Activated CD8-positive, alpha-beta memory T cell treated with anti-CD3 and anti-CD28 coated beads, Interleukin-2, amount 10 ng/mL, durations not matched to agents 7 days and 5 days (primary cell): Measurements from ENCODE around the gene TARM1. TPM values are rescaled to one million over a fixed set of nuclear protein-coding genes. Genes with fewer than 3 reads are reported as not detected.

Experiments
- ATAC-seq: fragments of 150-1000 bp; cut with Tn5 transposase; one replicate; pipeline ENCODE4 v1.10.0; 2021; ENCODE audit warnings: moderate library complexity
- CTCF ChIA-PET: fragments of 350-600 bp; sonication (Branson Sonifier 250); formaldehyde crosslinking; loops from one replicate; lab custom pipeline; 2021; ENCODE audit warnings: antibody characterized with exemption; lab: Charles Lee
- DNase-seq: peaks from one replicate; pipeline ENCODE4 v3.0.0-alpha.2; 2020
- H3K27ac Mint-ChIP-seq: one replicate; pipeline ENCODE4 v1.8.0; 2021; ENCODE audit warnings: mild to moderate bottlenecking, mixed read lengths
- H3K27me3 Mint-ChIP-seq: one replicate; pipeline ENCODE4 v1.8.0; 2021; ENCODE audit warnings: mixed read lengths
- H3K36me3 Mint-ChIP-seq: one replicate; pipeline ENCODE4 v1.8.0; 2021; ENCODE audit warnings: mild to moderate bottlenecking, mixed read lengths
- H3K4me1 Mint-ChIP-seq: one replicate; pipeline ENCODE4 v1.8.0; 2021; ENCODE audit warnings: mixed read lengths
- H3K4me3 Mint-ChIP-seq: one replicate; pipeline ENCODE4 v1.8.0; 2021; ENCODE audit warnings: mild to moderate bottlenecking, moderate library complexity, mixed read lengths
- H3K9me3 Mint-ChIP-seq: one replicate; pipeline ENCODE4 v1.8.0; 2022; ENCODE audit warnings: low read depth, mixed read lengths
- total RNA-seq, 2 experiments: library from RNA; stranded (reverse); gene quantifications; one replicate each; pipeline ENCODE4 v1.2.3, GENCODE V29; 2021

TARM1 gene
- total RNA-seq, 2 experiments from 2014 or later: not detected

- CTCF ChIA-PET: interaction anchor here (0.5 to 1.5 kb wide), 5 partner anchors 20 to 307 kb away, joined by 3 to 5 read pairs (median 3); partner anchors contain the start of genes CNOT3, PRPF31 and TFPT
- peaks cover 15% of the 10 kb centered on the region for H3K27me3 Mint-ChIP-seq
- peaks cover 16% of the 10 kb centered on the region for H3K4me1 Mint-ChIP-seq
- peaks cover 5% of the 10 kb centered on the region for H3K9me3 Mint-ChIP-seq
- H3K27ac Mint-ChIP-seq: no peak overlapping the region
- DNase-seq (no peak), ATAC-seq (no peak)
- no peak overlapping the region for H3K4me3 Mint-ChIP-seq
- H3K36me3 Mint-ChIP-seq: no peaks in the 10 kb centered on the region
Observed at GRCh38 chr19:54095136-54095858, 14.1 kb upstream of the TARM1 start.

GRCh38 chr19:54094426-54095000, 13.3 kb upstream of the TARM1 start:
- Mint-ChIP-seq H3K27me3 (peaks cover 15% of the 10 kb centered on the region), H3K4me1 (peaks cover 16% of the 10 kb centered on the region)
- ATAC-seq: no peak

GRCh38 chr19:54084410-54084809, 3.2 kb upstream of the TARM1 start:
- DNase-seq (no peak), ATAC-seq (no peak)
- CTCF ChIA-PET: no interaction called here
- no peak overlapping the region for H3K27ac Mint-ChIP-seq
- H3K4me3 Mint-ChIP-seq: no peak overlapping the region
- no peaks in the 10 kb centered on the region for H3K36me3 Mint-ChIP-seq
- H3K4me1 Mint-ChIP-seq: no peaks in the 10 kb centered on the region
- H3K27me3 Mint-ChIP-seq: peaks cover 6% of the 10 kb centered on the region
- H3K9me3 Mint-ChIP-seq: peaks cover 5% of the 10 kb centered on the region

More at GRCh38 chr19:54094426-54095000, 13.3 kb upstream of the TARM1 start:
- Mint-ChIP-seq H3K36me3 (no peaks in the 10 kb centered on the region), H3K9me3 (peaks cover 5% of the 10 kb centered on the region), H3K27ac (no peak overlapping the region), H3K4me3 (no peak overlapping the region)
- CTCF ChIA-PET: interaction anchor here (0.7 to 1.3 kb wide), 2 partner anchors 15 to 265 kb away, joined by 3 read pairs; no protein-coding TSS in a partner anchor
- no peak for DNase-seq

- no peak overlapping the region for H3K4me3 Mint-ChIP-seq
- ATAC-seq: no peak
- no peaks in the 10 kb centered on the region for H3K27me3 Mint-ChIP-seq
- CTCF ChIA-PET: no interaction called here
- H3K4me1 Mint-ChIP-seq: no peaks in the 10 kb centered on the region
- no peak for DNase-seq
- H3K9me3 Mint-ChIP-seq: peaks cover 3% of the 10 kb centered on the region
- no peak overlapping the region for H3K27ac Mint-ChIP-seq
- H3K36me3 Mint-ChIP-seq: peaks cover 1% of the 10 kb centered on the region
Observed at GRCh38 chr19:54077334-54077733, 3.8 kb downstream of the TARM1 start.

DNA sequence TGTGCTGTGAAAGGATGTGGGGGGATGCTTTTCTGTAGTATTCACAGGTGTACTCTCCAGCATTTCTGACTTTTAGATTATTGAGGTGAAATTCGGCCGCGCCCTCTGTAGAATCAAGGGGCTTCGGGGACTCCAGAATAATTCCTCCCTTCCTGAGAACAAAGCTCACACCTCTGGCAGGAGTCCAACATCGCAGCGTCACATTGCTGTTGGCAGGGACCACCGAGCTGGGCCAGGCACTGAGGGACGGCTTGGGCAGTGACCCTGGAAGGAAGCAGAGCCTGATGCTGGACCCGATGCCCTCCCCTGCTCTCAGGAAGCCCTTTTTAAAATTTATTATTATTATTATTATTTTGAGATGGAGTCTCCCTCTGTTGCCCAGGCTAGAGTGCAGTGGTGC, 6.3 kb downstream of the TARM1 start:
- Mint-ChIP-seq H3K4me3 (no peak overlapping the region), H3K36me3 (peaks cover 1% of the 10 kb centered on the region), H3K27ac (no peak overlapping the region), H3K27me3 (no peaks in the 10 kb centered on the region), H3K4me1 (no peaks in the 10 kb centered on the region), H3K9me3 (no peaks in the 10 kb centered on the region)
- no peak for ATAC-seq
- DNase-seq: no peak
- CTCF ChIA-PET: no interaction called here

DNA sequence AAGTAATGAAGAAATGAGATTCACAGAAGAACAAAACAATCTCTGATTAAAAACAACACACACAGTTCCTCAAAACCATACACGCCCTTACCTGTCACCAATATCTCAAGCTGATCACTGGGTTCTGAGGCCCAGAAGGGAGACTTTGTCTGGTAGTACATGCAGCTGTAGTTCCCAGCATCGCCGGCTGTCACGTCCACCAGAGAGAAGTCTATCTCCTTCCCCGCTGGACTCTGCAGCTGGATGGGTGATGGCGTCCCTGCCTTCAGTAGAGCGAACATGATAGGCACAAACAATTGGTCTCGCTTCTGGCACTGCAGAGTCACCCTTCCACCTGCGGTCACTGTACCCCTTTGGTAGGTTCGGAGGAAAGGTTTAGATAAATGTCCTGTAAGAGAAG, 7.3 kb downstream of the TARM1 start:
- Mint-ChIP-seq H3K36me3 (no peaks in the 10 kb centered on the region), H3K4me3 (no peak overlapping the region), H3K27ac (no peak overlapping the region), H3K27me3 (no peaks in the 10 kb centered on the region), H3K9me3 (no peaks in the 10 kb centered on the region), H3K4me1 (no peaks in the 10 kb centered on the region)
- CTCF ChIA-PET: interaction anchor here (1.0 kb wide), 1 partner anchor 281 kb away, joined by 4 read pairs; no protein-coding TSS in a partner anchor
- ATAC-seq (no peak), DNase-seq (no peak)

DNA sequence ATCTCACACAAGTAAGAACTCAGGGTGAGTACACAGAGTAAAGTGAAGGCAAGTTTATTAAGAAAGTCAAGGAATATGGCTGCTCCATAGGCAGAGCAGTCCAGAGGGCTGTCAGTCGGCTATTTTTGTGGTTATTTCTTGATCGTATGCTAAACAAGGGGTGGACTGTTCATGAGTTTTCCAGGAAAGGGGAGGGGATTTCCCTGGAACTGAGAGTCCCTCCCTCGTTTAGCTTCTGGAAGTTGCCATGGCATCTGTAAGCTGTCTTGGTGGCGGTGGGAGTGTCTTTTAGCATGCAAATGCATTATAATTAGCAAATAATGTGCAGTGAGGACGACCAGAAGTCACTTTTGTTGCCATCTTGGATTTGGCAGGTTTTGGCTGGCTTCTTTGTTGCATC, 11.7 kb downstream of the TARM1 start:
- Mint-ChIP-seq H3K36me3 (no peaks in the 10 kb centered on the region), H3K27me3 (no peaks in the 10 kb centered on the region), H3K9me3 (no peaks in the 10 kb centered on the region), H3K27ac (no peak overlapping the region), H3K4me3 (no peak overlapping the region), H3K4me1 (no peaks in the 10 kb centered on the region)
- CTCF ChIA-PET: no interaction called here
- no peak for ATAC-seq
- no peak for DNase-seq

DNA sequence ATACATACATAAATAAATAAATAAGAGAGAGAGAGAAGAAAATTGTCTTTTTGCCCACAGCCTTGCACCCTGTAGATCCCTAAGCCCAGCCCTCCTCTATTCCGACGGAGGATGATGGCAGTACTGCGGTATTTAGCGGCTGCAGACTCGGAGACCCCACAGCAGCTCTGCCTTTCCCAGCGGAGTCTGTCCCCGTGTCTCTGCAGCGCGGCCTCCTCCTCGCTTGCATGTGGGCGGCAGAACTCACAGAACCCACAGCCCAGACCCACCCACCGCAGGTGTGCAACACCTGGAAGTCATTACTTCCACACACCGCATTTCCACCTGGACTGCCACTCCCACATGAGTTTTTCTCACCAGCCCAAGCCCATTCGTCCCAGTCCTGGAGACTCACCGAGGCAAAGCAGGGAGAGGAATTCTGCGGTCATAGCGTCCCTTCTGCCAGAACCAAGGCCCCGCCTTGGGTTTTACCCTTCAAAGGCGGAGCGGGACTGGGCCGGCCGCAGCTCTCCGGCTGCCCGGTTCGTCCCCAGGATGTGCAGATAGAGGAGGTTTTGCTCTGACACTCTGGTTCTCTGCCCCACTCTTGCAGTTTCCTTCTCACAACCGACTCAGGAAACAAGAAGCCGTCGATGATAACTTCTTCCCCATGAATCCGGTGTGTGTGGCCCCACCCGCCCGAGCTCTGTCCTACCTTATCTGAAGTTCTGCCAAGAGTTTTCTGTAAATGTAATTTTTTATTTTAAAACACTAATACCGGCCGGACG, 17.6 kb downstream of the TARM1 start, which contains the start of gene VSTM1:
Gene VSTM1 (minus strand): TSS at position 548 of the 767 bp plus-strand sequence. CDS start 120 bp downstream, at position 428.
- Mint-ChIP-seq H3K4me1 (no peaks in the 10 kb centered on the region), H3K27me3 (no peaks in the 10 kb centered on the region), H3K9me3 (no peaks in the 10 kb centered on the region), H3K36me3 (no peaks in the 10 kb centered on the region), H3K27ac (no peak within 1 kb of the TSS), H3K4me3 (no peak within 1 kb of the TSS)
- no peak for DNase-seq
- CTCF ChIA-PET: no interaction called here
- ATAC-seq: no peak

DNA sequence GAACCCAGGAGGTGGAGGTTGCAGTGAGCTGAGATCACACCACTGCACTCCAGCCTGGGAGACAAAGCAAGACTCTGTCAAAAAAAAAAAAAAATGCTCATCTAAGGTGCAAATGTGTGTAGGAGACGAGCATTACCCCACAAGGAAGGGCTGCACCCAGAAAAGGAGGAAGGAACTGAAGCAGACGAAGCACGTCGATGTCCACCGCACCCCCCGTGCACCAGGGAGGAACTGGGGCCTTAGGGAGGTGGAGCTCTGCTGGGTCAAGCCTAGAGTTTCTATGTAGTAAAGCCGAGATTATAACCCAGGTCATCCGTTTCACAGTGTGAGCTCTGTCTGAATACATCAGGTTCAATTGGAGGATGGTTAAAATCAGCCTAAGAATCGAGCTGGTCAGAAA, 18.5 kb downstream of the TARM1 start:
- Mint-ChIP-seq H3K4me1 (no peaks in the 10 kb centered on the region), H3K36me3 (no peaks in the 10 kb centered on the region), H3K27ac (no peak overlapping the region), H3K27me3 (no peaks in the 10 kb centered on the region), H3K4me3 (no peak overlapping the region), H3K9me3 (no peaks in the 10 kb centered on the region)
- DNase-seq (no peak), ATAC-seq (no peak)
- CTCF ChIA-PET: no interaction called here

DNA sequence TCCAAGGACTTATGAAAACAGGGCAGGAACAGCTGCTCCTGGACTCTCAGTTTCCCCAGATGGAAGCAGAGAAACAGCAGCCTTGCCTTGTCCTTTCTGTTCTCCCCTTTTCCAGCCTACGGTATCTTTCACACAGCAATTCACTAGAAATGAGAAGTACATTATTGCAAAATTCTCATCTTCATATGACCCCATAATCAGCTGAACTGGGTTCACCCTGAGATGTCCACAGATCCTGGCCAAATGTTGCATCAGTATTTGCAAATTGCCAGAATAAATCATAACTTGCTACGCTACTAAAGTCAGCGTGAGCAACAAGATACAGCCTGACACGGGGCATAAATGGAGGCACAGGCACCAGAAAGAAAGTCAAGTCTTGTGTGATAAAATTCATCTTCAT, 33.5 kb downstream of the TARM1 start:
- H3K4me1 Mint-ChIP-seq: no peaks in the 10 kb centered on the region
- no peak overlapping the region for H3K4me3 Mint-ChIP-seq
- ATAC-seq (no peak), DNase-seq (no peak)
- H3K9me3 Mint-ChIP-seq: no peaks in the 10 kb centered on the region
- no peaks in the 10 kb centered on the region for H3K27me3 Mint-ChIP-seq
- no peaks in the 10 kb centered on the region for H3K36me3 Mint-ChIP-seq
- CTCF ChIA-PET: interaction anchor here (1.3 kb wide), 1 partner anchor 627 kb away, joined by 3 read pairs; no protein-coding TSS in a partner anchor
- H3K27ac Mint-ChIP-seq: no peak overlapping the region

DNA sequence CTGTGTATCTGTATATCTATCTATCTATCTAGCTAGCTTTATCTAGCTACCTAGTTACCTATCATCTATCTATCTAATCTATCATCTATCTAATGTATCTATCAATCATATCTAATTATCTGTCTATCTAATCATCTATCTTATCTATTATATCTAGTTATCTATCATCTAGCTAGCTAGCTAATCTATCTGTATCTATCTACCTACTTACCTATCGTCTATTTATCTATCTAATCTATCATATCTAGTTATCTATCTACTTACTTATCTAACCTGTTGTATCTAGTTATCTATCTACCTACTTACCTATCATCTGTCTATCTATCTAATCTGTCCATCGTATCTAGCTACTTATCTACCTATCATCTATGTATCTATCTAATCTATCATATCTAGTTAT, 35.4 kb downstream of the TARM1 start:
- Mint-ChIP-seq H3K4me1 (no peaks in the 10 kb centered on the region), H3K27ac (no peak overlapping the region), H3K27me3 (no peaks in the 10 kb centered on the region), H3K36me3 (no peaks in the 10 kb centered on the region), H3K4me3 (no peak overlapping the region), H3K9me3 (no peaks in the 10 kb centered on the region)
- DNase-seq (no peak), ATAC-seq (no peak)
- CTCF ChIA-PET: interaction anchor here (0.8 kb wide), 1 partner anchor 16 kb away, joined by 3 read pairs; no protein-coding TSS in a partner anchor

DNA sequence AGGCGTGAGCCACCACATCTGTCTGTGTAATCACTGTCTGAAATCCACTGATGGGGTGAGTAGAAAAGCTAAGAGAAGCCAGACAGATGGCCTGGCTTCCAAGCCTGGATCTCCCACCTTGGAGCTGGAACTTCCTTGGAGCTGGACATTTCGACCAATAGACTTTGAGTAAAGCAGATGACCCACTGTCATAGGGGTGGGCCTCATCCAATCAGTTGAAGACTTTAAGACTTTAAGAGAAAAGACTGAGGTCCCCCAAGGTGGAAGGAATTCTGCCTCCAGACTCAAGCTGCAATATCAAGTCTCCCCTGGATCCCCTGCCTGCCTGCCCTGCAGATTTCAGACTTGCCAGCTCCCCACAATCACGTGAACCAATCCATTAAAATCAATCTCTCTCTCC, 38.2 kb downstream of the TARM1 start:
- H3K9me3 Mint-ChIP-seq: no peaks in the 10 kb centered on the region
- no peak overlapping the region for H3K27ac Mint-ChIP-seq
- no peaks in the 10 kb centered on the region for H3K36me3 Mint-ChIP-seq
- DNase-seq (no peak), ATAC-seq (no peak)
- no peaks in the 10 kb centered on the region for H3K4me1 Mint-ChIP-seq
- no peak overlapping the region for H3K4me3 Mint-ChIP-seq
- CTCF ChIA-PET: interaction anchor here (1.8 to 2.0 kb wide), 2 partner anchors 13 to 250 kb away, joined by 5 to 8 read pairs; no protein-coding TSS in a partner anchor
- H3K27me3 Mint-ChIP-seq: no peaks in the 10 kb centered on the region

DNA sequence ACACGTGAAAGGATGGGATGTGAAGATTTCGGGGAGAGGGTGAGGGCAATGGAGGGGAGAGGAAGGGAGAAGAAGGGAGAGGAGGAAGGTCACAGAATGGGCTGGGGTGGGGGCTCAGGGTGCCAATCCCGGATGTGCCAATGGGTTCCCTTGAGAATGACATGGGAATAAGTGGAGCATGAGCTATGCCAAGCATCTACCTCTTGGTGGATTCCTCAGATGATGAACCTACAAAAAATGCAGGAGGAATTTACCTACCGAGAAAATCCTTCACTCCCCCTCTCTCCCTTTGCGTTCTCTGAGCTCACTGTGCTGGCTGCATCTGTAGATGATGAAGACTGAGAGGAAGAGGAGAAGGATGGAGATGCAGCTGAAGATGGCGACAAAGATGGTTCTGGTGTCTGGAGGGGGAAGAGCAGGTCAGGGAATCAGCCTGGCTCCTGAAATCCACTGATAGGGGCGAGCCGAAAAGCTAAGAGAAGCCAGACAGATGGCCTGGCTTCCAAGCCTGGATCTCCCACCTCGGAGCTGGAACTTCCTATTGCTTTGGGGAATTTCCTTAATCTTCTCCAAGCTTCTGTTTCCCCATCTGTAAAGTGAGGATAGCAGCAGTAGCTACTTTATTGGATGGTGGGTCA, 39.1 kb downstream of the TARM1 start:
- no peak overlapping the region for H3K27ac Mint-ChIP-seq
- H3K36me3 Mint-ChIP-seq: no peaks in the 10 kb centered on the region
- H3K9me3 Mint-ChIP-seq: no peaks in the 10 kb centered on the region
- DNase-seq (no peak), ATAC-seq (no peak)
- no peaks in the 10 kb centered on the region for H3K27me3 Mint-ChIP-seq
- CTCF ChIA-PET: interaction anchor here (1.1 to 2.2 kb wide), 4 partner anchors 12 to 249 kb away, joined by 3 to 9 read pairs (median 6); no protein-coding TSS in a partner anchor
- H3K4me3 Mint-ChIP-seq: no peak overlapping the region
- no peaks in the 10 kb centered on the region for H3K4me1 Mint-ChIP-seq
